NOMO-1 treated with DMSO at 0.1 percent for 48 hours (cell line): ENCODE results near the gene FREM3.
"Not testable (repeated sequence)": the region's sequence is repeated elsewhere in the genome, so short reads cannot be mapped to it uniquely, and the experiment has no call there.

Source experiments
- DNase-seq: peaks from one replicate; lab custom pipeline; 2025; ENCODE audit not compliant: unreplicated experiment; lab: John Stamatoyannopoulos, UW

FREM3 gene

GRCh38 chr4:143586080-143586479 is 114.4 kb downstream of the FREM3 start:
- no peak for DNase-seq

GRCh38 chr4:143585548-143585947 is 114.9 kb downstream of the FREM3 start:
- DNase-seq = no peak

GRCh38 chr4:143581331-143581946 is 119.0 kb downstream of the FREM3 start:
- DNase-seq = no peak

- DNase-seq = no peak
Measured at GRCh38 chr4:143575331-143575730, 125.1 kb downstream of the FREM3 start.

- DNase-seq = no peak
Measured at GRCh38 chr4:143564472-143564871, 136.0 kb downstream of the FREM3 start.

- no peak for DNase-seq
Measured at GRCh38 chr4:143559757-143560147, 140.7 kb downstream of the FREM3 start.

- DNase-seq = peak; percentile 44
Measured at GRCh38 chr4:143558823-143559756, 141.4 kb downstream of the FREM3 start.

- DNase-seq = no peak
Measured at GRCh38 chr4:143558286-143558685, 142.2 kb downstream of the FREM3 start.

GRCh38 chr4:143555676-143556075 is 144.8 kb downstream of the FREM3 start:
- no peak for DNase-seq

GRCh38 chr4:143554728-143555597 is 145.5 kb downstream of the FREM3 start:
- no peak for DNase-seq

GRCh38 chr4:143549928-143550327 is 150.5 kb downstream of the FREM3 start:
- no peak for DNase-seq

- DNase-seq = no peak
Measured at GRCh38 chr4:143539670-143540023, 160.8 kb downstream of the FREM3 start.

GRCh38 chr4:143538979-143539669 is 161.4 kb downstream of the FREM3 start:
- DNase-seq = no peak

- no peak for DNase-seq
Measured at GRCh38 chr4:143531788-143532491, 168.5 kb downstream of the FREM3 start.

- no peak for DNase-seq
Measured at GRCh38 chr4:143531380-143531779, 169.1 kb downstream of the FREM3 start.

- not testable (repeated sequence) for DNase-seq
Measured at GRCh38 chr4:143528046-143528445, 172.4 kb downstream of the FREM3 start.
